Left kidney (tissue), 8 donors: ENCODE measurements around the gene TMEM63C. TPM values are rescaled to one million over a fixed set of nuclear protein-coding genes. Genes with fewer than 3 reads are reported as not detected.

Experiments
- DNase-seq: peaks from one replicate; pipeline ENCODE4 v3.0.0-alpha.2; 2013
- long read RNA-seq, 8 donors: transcript quantifications; one replicate each; lab custom pipeline, GENCODE V29; 2026
- polyA plus RNA-seq: library from polyadenylated mRNA; unstranded; fragments of 120-200 nt; gene quantifications from one replicate; pipeline ENCODE4 v1.2.1, GENCODE V29; 2013; ENCODE audit not compliant: insufficient read length

The TMEM63C gene, protein sequence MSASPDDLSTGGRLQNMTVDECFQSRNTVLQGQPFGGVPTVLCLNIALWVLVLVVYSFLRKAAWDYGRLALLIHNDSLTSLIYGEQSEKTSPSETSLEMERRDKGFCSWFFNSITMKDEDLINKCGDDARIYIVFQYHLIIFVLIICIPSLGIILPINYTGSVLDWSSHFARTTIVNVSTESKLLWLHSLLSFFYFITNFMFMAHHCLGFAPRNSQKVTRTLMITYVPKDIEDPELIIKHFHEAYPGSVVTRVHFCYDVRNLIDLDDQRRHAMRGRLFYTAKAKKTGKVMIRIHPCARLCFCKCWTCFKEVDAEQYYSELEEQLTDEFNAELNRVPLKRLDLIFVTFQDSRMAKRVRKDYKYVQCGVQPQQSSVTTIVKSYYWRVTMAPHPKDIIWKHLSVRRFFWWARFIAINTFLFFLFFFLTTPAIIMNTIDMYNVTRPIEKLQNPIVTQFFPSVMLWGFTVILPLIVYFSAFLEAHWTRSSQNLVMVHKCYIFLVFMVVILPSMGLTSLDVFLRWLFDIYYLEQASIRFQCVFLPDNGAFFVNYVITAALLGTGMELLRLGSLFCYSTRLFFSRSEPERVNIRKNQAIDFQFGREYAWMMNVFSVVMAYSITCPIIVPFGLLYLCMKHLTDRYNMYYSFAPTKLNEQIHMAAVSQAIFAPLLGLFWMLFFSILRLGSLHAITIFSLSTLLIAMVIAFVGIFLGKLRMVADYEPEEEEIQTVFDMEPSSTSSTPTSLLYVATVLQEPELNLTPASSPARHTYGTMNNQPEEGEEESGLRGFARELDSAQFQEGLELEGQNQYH
- polyA plus RNA-seq, result 2.8 TPM
- long read RNA-seq, donor 1, result 0 reads
- long read RNA-seq, donor 2, result 0 reads
- long read RNA-seq, donor 3, result 0 reads
- long read RNA-seq, donor 4, result 0 reads
- long read RNA-seq, donor 5, result 0 reads
- long read RNA-seq, donor 6, result 0 reads
- long read RNA-seq, donor 7, result 0 reads
- long read RNA-seq, donor 8, result 0 reads

DNA sequence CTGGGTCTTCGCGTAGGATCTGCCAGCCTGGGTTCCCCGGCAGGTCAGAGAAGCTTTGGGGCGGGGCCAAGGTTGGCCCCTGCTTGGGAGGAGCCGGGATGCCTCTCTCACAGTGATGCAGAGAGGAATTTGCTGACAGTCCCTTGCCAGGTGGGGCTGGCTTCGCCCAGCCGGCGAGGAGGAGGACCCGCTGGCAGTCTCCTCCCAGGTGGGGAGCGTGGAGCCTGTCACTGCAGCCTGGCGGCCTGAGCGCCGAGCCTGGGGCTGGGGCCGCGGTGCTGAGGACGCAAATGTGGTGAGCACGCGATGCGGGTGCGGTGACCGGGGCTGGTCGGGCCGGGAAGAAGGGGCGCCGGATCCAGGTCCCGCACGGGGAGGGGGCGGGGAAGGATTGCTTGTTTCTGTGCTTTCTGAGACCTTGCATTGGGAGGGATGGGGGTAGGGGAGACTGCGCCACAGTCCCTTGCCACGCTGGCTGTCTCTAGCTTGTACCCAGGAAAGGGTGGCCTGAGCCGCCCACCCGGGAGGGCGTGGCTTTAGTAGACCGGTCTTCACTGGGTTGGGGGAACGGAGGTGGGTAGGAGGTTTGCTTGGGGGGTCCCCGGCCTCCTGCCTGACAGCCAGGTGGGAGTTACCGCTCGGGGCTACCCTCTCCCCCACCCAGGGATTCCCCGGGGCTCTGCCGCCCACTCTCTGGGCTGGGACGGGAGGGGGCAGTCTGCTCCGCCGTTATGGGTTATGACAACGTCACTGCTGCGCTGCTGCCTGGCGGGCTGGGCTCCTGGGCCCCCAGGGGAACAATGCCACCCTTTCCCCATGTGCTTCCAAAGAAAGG is at the start of gene TMEM63C:
Gene TMEM63C, plus strand, starts transcription at position 196 of the 835 bp plus-strand sequence. CDS start 37,016 bp downstream, outside the sequence.
- peak; percentile 83 for DNase-seq

DNA sequence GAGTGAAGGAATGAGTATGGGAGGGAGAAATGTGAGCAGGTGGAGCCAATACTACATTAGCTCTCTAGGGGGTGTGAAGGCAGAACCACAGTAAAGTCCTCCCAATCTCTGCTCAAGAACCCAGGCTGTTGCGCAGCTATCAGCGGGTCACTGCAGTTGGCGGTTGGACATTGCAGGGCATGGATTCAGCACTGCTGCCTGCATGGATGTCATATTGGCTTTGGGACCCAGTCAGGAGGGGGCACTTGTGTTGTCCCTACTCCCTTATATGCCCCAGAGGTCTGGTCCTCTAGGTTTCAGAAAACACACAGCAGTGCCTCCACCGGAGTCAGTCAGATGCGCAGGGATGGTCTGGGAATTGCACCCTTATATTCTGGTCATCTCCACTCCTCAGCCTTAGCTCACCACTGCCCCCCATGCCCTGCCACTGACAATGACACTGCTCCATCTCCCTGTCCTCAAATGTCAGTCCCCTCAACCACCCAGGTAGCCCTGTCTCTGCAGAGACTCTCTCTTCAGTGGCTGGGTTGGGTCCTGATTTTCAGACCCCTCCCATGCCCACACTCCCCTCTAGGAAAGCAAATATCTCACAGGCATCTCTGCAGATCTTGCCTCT is 49.6 kb upstream of the TMEM63C start:
- no peak for DNase-seq

DNA sequence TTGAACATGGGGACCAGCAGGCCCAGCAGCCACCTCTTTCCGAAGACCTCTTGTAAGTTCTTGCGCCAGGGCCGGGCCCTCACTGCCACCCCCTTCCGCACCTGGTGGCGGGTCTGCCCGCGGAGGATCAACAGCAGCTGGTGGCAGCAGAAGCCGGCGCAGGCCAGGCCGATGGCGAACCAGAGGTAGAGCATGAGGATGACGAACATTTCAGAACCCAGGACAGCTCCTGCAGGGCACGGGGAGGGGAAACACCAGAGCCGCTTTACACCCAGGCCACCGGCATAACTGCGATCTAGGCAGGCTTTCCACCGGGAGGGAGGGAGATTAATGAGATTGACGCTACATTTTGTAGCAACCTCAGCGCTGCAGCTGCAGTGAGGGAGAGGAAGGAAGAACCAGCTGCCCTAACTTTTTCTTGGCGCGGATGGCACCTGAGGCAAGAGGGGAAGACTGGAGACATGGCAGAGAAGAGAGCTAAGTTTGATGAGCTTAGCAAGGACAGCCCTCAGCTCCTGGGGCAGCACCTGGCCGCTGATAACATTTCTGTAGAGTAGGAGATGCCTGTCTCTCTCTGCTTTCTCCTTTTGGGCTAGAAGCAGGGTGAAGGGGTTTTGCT is 47.8 kb upstream of the TMEM63C start:
- DNase-seq, result peak; percentile 92

DNA sequence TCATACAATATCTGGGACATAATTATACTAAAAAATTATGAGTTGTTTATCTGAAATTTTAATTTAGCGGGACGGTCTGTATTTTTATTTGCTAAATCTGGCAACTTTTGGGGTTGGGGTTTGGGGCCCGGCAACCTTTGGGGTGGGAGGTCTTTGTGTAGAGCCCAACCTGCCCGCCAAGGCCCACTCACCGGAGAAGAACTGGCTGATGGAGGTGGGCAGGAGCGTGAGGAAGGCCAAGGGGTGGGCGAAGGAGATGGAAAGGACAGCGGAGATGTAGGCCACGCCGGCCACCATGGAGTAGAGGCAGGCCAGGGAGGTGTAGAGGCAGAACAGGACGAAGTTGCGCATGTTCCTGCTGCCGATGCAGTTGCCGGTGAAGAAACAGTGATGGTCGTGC is 42.6 kb upstream of the TMEM63C start:
- no peak for DNase-seq

DNA sequence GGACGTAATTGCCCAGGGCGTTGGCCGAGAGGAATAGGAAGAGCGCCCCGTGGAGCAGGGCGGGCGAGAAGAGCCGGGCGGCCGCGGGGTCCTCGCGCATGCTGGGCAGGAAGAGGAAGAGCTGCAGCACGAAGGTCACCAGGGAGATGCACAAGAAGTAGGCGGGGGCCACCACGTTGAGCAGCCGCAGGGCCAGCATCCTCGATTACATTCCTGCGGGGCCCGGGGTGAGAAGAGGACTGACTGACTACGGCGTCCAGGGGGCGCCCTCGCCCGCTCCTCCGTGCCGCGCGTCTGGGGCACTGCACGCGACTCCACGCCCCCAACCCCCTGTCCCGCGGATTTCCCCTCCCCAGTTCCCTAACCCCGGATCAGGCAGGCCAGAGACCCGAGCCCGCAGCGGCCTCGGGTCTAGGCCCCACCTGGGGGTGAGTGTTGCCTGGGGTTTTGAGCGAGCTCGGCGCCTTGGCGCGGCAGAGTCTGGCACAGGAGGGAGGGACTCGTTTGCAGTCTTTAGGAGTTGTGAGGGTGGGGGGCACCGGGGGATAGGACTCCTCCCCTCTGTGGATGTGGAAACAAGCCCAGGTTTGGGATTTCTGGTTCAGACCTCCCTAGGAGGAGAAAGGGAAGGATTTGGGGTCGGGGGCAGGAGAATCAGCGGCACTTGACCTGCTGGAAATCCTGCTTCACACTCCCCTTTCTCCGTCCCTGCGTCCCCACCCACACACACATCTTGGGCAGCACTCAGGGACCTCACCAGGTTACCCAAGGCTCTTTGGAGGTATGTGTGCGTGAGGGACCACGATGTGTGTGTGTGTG is 41.8 kb upstream of the TMEM63C start:
- no peak for DNase-seq

DNA sequence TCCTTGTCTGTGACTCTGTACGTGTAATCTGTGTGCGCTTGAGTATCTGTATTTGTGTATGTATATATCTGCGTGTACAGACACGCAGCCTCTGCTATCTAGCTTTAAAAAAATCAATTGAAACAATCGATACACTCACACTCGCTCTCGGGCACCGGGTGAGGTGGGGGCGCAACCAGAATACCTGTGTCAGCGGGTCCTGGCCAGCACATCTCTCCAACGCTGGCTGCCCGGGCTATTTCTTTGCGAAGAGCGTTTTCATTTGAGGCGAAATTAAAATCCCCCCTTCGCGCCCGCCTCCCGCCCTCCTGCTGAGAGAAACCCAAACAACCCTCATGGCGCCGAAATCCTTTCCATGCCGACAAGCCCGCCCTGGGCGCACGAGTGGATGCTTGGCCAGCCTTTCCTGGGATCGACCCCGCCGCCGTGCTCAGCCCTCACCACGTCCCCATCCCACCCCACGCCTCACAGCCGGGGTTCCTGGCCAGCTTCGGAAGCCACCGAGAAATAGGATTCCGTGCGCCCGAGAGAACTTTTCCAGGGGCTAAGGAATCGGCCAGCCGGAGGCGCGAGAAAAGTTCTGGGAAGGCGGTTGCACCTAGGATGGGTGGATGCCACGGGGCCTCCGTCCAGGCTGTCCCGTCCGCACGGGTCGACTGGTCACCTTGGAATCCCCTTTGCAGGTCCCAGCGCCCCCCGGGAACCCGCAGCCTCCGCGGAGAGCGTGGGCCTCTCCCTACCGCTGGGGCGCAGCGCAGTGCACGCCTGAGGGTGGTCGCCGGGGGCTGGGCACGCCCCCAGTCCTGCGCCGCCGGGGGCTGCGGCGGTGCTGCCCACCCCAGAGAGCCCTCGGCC is 41.0 kb upstream of the TMEM63C start:
- DNase-seq, result no peak

DNA sequence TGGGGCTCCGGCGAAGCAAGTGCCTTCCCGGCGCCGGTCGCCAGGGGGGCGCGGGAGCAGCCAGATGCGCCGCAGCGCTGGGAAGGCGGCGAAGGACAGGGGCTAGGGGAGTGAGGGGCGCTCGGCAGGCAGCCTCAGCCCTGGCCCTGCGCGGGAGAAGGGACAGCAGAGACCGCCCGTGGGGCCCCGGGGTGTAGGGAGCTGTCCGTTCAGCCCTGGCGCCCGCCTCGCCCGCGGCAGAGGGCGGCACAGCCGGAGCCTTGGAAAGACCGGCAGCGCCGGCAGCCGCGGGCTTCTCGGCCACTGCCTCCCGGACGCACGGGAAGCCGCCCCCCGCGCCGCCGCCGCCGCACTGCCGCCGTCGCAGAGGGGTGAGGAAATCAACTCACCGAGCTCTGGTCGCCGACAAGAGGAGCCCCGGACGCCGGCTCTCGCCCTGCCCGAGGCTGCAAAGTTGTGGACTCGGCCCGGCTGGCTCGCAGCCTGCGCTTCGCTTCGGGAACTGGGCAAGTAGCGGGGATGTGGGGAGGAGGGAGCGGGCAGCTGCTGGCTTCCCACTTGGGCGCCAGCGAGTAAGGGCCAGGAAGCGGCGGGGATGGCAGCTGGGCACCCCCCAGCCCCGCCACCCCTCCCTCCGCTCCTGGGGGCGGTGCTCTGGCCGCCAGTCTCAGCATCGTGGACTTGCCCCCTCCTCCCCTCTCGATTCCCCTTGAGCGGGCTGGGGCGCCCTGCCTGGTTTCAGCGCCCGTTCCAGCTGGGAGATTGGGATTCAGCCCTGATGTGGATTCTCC is 40.2 kb upstream of the TMEM63C start, which contains the start of gene ZDHHC22:
Gene ZDHHC22, minus strand, starts transcription at position 578 of the 791 bp plus-strand sequence. CDS start 2,053 bp downstream, outside the sequence.
- DNase-seq, result no peak

DNA sequence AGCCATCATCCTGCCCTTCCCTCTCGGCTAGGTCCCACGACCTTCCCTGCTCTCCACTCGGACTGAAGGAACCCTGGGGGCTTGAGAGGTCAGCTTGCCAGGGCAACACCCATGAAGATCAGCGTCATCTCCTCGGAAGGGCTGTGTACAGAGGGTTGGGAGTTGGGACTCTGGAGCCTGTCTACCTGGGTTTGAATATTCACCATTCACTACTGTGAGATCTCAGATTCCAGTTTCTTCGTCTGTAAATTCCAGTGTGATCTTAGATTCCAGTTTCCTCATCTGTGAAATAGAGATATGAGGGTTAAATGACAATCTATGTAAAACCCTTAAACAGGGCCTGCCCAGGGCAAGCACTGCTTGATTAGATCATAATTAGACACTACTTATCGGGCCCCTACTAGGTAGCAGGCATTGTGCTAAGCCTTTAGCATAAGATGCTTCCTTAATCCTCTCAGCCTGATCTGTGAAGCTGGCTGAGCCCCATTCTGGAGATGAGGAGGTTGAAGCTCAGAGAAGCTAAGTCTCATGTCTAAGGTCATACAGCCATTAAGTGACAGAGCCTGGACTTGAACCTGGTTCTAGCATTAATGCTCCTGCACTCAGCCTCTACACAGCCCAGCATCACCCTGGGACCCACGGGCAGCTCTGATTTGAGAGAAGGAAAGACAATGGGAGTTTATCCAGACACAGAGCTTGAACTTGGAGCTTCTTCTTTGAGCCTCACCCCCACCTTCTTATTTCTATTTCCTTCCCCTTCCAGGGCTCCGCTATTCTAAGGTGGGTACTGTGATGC is 39.4 kb upstream of the TMEM63C start:
- DNase-seq, result no peak

DNA sequence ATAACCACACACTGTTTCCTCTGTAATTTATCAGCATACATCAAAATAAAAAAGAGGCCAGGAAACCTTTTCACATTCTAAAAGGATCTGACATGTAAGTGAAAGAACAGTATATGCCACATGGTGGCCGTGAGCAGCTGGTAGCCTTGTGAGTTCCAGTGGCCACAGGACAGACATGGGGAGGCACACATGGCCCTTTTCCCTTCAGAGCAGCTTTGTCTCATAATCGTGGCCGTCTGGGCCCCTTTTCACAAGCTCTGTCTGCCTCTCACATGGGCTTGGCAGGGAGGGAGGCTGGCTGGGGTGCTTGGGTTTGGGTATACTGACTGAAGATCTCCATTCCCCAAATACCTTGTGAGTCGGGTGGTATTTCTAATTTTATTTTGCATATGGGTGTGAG is 38.5 kb upstream of the TMEM63C start:
- DNase-seq, result no peak

DNA sequence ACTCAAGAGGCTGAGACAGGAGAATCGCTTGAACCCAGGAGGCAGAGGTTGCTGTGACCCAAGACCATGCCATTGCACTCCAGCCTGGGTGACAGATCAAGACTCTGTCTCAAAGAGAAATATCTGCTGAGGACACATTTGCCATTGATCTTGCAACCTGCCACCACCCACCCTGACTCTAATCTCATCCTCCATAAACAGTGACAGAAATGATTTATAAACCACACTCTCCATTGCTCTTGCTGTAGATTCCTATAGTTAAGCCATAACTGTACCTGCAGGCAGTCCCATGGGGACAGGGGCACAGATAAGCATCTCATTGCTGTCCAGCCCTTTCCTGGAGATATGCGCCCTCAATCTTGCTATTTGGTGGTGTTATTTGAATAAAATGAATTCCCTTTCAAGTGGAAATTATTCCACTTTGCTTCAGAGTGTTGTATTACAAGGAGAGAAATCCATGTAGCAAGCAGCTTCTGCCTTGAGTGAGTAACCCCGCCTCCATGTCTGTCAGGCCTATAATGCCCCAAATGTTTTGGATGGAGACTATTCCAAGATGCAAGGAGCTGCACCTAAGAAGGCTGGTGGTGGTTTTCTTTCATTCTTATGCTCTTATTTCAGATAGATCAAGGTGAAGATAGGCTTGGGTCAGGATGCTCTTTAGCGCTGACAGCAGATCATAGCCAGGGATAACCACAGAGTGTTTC is 37.0 kb upstream of the TMEM63C start:
- no peak for DNase-seq

DNA sequence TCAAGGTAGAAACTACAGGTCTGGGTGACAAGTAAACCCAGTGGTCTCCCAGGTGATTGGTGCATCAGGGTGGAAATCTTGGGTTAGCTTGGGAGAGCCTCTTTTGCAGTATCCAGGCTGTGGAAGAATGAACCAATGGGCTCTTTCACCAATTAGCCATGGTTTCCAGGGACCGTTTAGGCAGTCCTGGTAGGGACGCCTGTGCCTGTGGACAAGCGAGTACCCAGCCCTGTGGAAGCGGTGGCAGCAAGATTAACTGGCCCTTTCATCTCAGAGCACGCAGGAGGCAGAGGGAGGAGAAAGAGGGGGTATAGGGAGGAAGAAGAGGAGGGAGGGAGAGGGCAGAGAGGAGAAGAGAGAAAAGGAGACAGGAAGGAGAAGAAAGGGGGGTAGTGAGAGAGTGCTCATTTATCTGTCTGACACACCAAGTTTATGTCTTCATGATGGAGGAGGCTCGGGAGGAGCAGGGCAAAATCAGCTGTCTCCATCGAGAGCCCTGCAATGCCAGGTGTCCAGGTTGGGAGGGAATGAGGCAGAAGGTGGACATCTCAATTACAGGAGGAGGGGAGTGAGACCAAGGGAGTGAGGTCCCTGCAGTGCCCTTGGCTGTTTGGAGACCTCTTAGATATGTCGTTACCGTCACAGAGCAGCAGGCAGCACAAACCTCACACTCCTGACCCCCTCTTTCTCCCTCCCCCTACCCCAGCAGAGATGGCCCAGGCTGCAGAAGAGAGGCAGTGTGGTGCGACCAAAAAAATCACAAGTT is 35.4 kb upstream of the TMEM63C start:
- DNase-seq, result no peak

DNA sequence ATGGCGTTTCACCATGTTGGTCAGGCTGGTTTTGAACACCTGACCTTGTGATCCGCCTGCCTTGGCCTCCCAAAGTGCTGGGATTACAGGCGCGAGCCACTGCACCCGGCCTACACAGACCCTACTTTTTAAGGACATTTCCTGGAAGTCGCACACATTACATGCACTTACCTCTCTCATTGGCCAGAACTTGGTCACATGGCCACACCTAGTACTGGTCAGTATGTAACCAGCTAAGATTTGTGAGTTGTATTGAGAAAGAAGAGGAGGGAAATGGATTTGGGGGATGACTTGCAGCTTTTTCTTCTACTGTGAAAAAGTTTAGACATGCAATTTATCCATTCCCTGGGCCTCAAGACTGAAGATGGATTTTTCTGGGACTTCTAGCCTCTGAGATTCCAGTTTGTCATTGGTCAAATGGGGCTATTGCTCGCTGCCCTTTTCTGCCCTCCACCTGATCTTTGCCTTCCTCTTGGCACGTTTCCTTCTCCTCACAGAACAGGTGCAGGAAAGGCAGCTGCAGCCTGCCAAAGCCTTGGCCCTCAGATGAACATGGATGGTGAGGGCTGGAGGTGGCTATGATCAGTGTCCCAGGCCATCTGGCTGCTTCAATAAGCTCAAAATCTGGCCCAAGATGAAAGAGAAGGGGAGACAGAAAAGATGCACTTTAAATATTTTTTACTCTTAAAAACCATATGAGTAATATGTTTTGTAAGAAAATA is 32.9 kb upstream of the TMEM63C start:
- DNase-seq, result no peak

DNA sequence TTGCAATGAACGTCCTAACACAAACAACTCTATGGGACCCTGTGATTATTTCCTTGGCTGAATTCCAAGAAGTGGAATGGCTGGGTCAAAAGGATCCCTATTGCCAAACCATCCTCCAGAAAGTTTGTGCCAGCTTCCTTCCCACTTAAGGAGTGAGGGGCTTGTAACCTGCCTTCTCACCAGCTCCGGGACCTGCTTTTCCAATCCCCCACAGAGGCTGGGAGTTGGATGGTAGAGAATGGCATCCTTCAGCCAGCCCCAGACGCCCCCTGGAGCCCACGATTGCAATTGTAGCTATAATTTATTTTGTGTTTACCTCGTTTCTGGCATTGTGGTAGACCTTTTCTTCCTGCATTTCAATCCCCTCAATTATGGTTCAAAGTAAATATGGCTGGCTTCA is 30.4 kb upstream of the TMEM63C start:
- no peak for DNase-seq

DNA sequence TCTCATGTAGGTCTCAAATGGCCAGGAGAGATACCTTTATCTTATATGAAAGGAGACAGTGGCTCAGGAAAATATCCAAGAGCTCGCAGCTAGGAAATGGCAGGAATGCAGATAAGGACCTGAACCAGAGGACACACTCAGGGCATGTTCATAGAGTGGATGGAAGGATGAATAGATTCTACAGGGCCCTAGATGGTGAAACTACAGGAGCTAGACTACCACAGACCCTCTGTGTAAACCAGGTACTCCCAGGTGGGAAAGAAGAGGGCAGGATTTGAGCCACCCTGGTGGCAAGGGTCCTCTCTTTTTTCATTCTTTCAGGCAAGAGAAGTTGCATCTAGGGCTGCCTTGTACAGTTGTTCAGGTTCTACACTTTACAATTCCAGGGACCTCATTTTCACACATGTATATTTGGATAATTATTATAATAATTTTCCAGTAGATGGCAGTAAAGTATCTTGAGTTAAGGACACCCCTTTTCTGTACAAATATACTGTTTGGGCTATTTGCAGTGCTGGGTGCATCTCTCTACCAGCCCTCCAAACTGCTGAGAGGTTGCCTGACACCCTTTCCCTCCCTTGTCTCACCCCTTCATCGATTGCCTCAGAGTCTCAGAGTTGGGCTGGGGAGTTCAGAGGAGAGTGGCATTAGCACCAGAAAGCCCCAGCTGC is 29.5 kb upstream of the TMEM63C start:
- DNase-seq, result no peak

DNA sequence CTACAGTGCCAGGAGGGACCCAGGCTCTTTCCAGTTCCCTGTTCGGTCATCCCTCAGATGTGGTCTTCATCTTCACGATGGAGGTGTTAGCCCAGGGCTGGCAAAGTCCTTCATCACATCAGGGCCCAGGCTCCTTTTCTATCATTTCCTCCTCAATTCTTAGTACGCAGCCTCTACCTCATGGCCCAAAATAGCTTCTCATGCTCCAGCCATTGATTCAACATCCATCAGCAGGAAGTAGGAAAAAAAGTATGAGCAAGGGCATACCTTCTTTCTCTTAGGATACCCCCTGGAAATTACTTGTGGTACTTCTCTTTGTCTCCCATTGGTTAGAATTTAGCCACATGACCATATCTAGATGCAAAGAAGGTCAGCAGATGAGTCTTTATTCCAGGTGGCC is 27.8 kb upstream of the TMEM63C start:
- no peak for DNase-seq
